Measurements from ENCODE around the gene DEDD2. TPM values are rescaled to one million over a fixed set of nuclear protein-coding genes. Genes with fewer than 3 reads are reported as not detected.
A peak's percentile ranks its signal among the peaks of the same experiment; 100 is the strongest.

Gene DEDD2
- total and polyA plus RNA-seq, 10 of the 15 experiments (the other 5 are each of a cell fraction or from before 2014, with no cell fraction given), result 2.5 to 24.7 (median 17.6) TPM

GRCh38 chr19:42254850-42255765 lies 37.6 kb upstream of the DEDD2 start, which contains the start of gene ERF (continued):
- peak; percentile 76; the same call in 1 of the 2 replicates for TF ChIP-seq POLR2AphosphoS5 (IDR thresholded peaks at IDR 0.05; ENCODE audit: low read length)
- TF ChIP-seq MXI1 (IDR thresholded peaks at IDR 0.05; ENCODE audit: low read depth, low read length), result peak; percentile 77
- no peak for TF ChIP-seq RELB (IDR thresholded peaks at IDR 0.05; ENCODE audit: low read depth)
- 0 out of 2 replicates have a peak, but pooled peaks have one; percentile 22 for TF ChIP-seq YY1 (IDR thresholded peaks at IDR 0.05; ENCODE audit: low read depth, low read length)
- TF ChIP-seq TCF3 (IDR thresholded peaks at IDR 0.05; ENCODE audit: borderline replicate concordance, insufficient read depth, low read depth, low read length), result no peak
- 0 out of 2 replicates have a peak, but pooled peaks have one; percentile 39 for TF ChIP-seq POLR2AphosphoS2 (IDR thresholded peaks at IDR 0.05; ENCODE audit: low read depth, low read length)
- no peak for TF ChIP-seq FOS (IDR thresholded peaks at IDR 0.05; ENCODE audit: borderline replicate concordance, extremely low read depth, insufficient read length)
- TF ChIP-seq NR2C2 (IDR thresholded peaks at IDR 0.05; ENCODE audit: borderline replicate concordance, control insufficient read depth, insufficient read length, low read depth), result no peak
- TF ChIP-seq GABPA (IDR thresholded peaks at IDR 0.05; ENCODE audit: low read depth), result no peak
- TF ChIP-seq E2F4 (IDR thresholded peaks at IDR 0.05; ENCODE audit: low read depth, low read length), result 0 out of 2 replicates have a peak, but pooled peaks have one; percentile 20
- TF ChIP-seq SIN3A (IDR thresholded peaks at IDR 0.05; ENCODE audit: low read depth, low read length), result 0 out of 2 replicates have a peak, but pooled peaks have one; percentile 40
- no peak for TF ChIP-seq RCOR1 (conservative IDR thresholded peaks at IDR 0.05; ENCODE audit: low read depth, low read length)
- TF ChIP-seq MTA3 (IDR thresholded peaks at IDR 0.05; ENCODE audit: borderline replicate concordance, low read length), result no peak
- TF ChIP-seq NRF1 (conservative IDR thresholded peaks at IDR 0.05; ENCODE audit: low read depth, low read length), result peak; percentile 9; the same call in 1 of the 2 replicates
- no peak for TF ChIP-seq FOXK2 (IDR thresholded peaks at IDR 0.05)
- TF ChIP-seq HDAC2 (IDR thresholded peaks at IDR 0.05), result no peak
- TF ChIP-seq CBX3 (IDR thresholded peaks at IDR 0.05; ENCODE audit: borderline replicate concordance, low read depth), result no peak
- TF ChIP-seq MLLT1 (IDR thresholded peaks at IDR 0.05), result no peak
- TF ChIP-seq NFYA (IDR thresholded peaks at IDR 0.05; ENCODE audit: borderline replicate concordance, low read depth, low read length), result no peak
- TF ChIP-seq EZH2 (IDR thresholded peaks at IDR 0.05; ENCODE audit: borderline replicate concordance, control insufficient read depth, low read depth, low read length), result no peak
- no peak for TF ChIP-seq SMAD1 (IDR thresholded peaks at IDR 0.05; ENCODE audit: low read depth, partially characterized antibody)
- TF ChIP-seq ZBTB33 (IDR thresholded peaks at IDR 0.05), result no peak
- TF ChIP-seq WRNIP1 (IDR thresholded peaks at IDR 0.05; ENCODE audit: borderline replicate concordance, low read depth, low read length), result no peak
- TF ChIP-seq TAF1 (IDR thresholded peaks at IDR 0.05; ENCODE audit: borderline replicate concordance, low read depth, low read length), result peak; percentile 53; the same call in 1 of the 2 replicates

Data from GM12878 (cell line).